Neural cell (in vitro differentiated cells): ENCODE data around the gene APPBP2. TPM values are rescaled to one million over a fixed set of nuclear protein-coding genes. Genes with fewer than 3 reads are reported as not detected.

Source experiments
- H2AFZ ChIP-seq: fragments of 200-600, 300-800 bp; sonication (generic), shearing (Covaris generic); 2 replicates; pipeline ENCODE4 v1.6.0; 2014; ENCODE audit warnings: low read depth, mild to moderate bottlenecking, antibody characterized with exemption, low read length, moderate library complexity
- H3F3A ChIP-seq: fragments of 200-600 bp; shearing (Covaris generic); 2 replicates; pipeline ENCODE4 v1.6.1; 2016; ENCODE audit warnings: mild to moderate bottlenecking, moderate library complexity, mixed read lengths, antibody characterized with exemption, low read length; ENCODE audit not compliant: insufficient read depth, poor library complexity, severe bottlenecking
- H3K27ac ChIP-seq: fragments of 200-600, 300-800 bp; sonication (generic), shearing (Covaris generic); 2 replicates; pipeline ENCODE4 v1.5.1; 2014; ENCODE audit warnings: mild to moderate bottlenecking, low read length, moderate library complexity
- H3K27me3 ChIP-seq: fragments of 300-800, 200-600 bp; sonication (generic), shearing (Covaris generic); 2 replicates; pipeline ENCODE4 v1.6.0; 2014; ENCODE audit warnings: mild to moderate bottlenecking, low read depth, low read length, moderate library complexity; ENCODE audit not compliant: insufficient read depth
- H3K36me3 ChIP-seq: fragments of 300-800, 200-600 bp; sonication (generic), shearing (Covaris generic); 2 replicates; pipeline ENCODE4 v1.5.1; 2014; ENCODE audit warnings: mild to moderate bottlenecking, antibody characterized with exemption, low read length, moderate library complexity; ENCODE audit not compliant: insufficient read depth
- H3K4me2 ChIP-seq: fragments of 300-800, 200-600 bp; sonication (generic), shearing (Covaris generic); 2 replicates; pipeline ENCODE4 v1.6.0; 2014; ENCODE audit warnings: mild to moderate bottlenecking, low read length
- H3K4me3 ChIP-seq: fragments of 300-800, 200-600 bp; sonication (generic), shearing (Covaris generic); 2 replicates; pipeline ENCODE4 v1.5.1; 2014; ENCODE audit warnings: mild to moderate bottlenecking, low read length, moderate library complexity
- H3K79me2 ChIP-seq: fragments of 200-600 bp; shearing (Covaris generic); replicated peaks from 2 replicates; pipeline ENCODE4 v1.6.0; 2014; ENCODE audit warnings: mild to moderate bottlenecking, low read length, moderate library complexity; ENCODE audit not compliant: insufficient read depth
- H3K9ac ChIP-seq: fragments of 300-800, 200-600 bp; sonication (generic), shearing (Covaris generic); 2 replicates; pipeline ENCODE4 v1.6.1; 2016; ENCODE audit warnings: mild to moderate bottlenecking, low read length, mixed read lengths
- H3K9me2 ChIP-seq: fragments of 200-600 bp; shearing (Covaris generic); 2 replicates; pipeline ENCODE4 v1.6.1; 2016; ENCODE audit warnings: mild to moderate bottlenecking, low read length, mixed read lengths; ENCODE audit not compliant: insufficient read depth
- H3K9me3 ChIP-seq: fragments of 200-600, 300-800 bp; sonication (generic), shearing (Covaris generic); 2 replicates; pipeline ENCODE4 v1.6.1; 2016; ENCODE audit warnings: mild to moderate bottlenecking, mixed run types, low read length, moderate library complexity, mixed read lengths
- H4K20me1 ChIP-seq: fragments of 200-600 bp; shearing (Covaris generic); 2 replicates; pipeline ENCODE4 v1.6.1; 2016; ENCODE audit warnings: mild to moderate bottlenecking, mixed run types; ENCODE audit not compliant: insufficient read depth
- EP300 ChIP-seq: fragments of 450-650 bp; conservative IDR thresholded peaks from 2 replicates; pipeline ENCODE4 v1.6.1; 2014; ENCODE audit warnings: antibody characterized with exemption, mild to moderate bottlenecking, moderate library complexity; ENCODE audit not compliant: poor library complexity, severe bottlenecking
- EZH2 ChIP-seq: fragments of 200-600, 300-800 bp; shearing (Covaris generic), sonication (generic); IDR thresholded peaks from 2 replicates; pipeline ENCODE4 v1.6.1; 2014; ENCODE audit warnings: antibody characterized with exemption, low read length, borderline replicate concordance, mild to moderate bottlenecking; ENCODE audit not compliant: insufficient read depth, poor library complexity, severe bottlenecking
- MXI1 ChIP-seq: fragments of 450-650 bp; conservative IDR thresholded peaks from 2 replicates; pipeline ENCODE4 v1.6.1; 2014; ENCODE audit warnings: antibody characterized with exemption, mild to moderate bottlenecking; ENCODE audit not compliant: poor library complexity, severe bottlenecking
- POLR2AphosphoS5 ChIP-seq: IDR thresholded peaks from 2 replicates; pipeline ENCODE4 v1.6.1; 2012
- RAD21 ChIP-seq: fragments of 450-650 bp; conservative IDR thresholded peaks from 2 replicates; pipeline ENCODE4 v1.6.1; 2014; ENCODE audit warnings: antibody characterized with exemption, mild to moderate bottlenecking, moderate library complexity
- SMC3 ChIP-seq: fragments of 450-650 bp; conservative IDR thresholded peaks from 2 replicates; pipeline ENCODE4 v1.6.1; 2014; ENCODE audit warnings: antibody characterized with exemption, mild to moderate bottlenecking, moderate library complexity; ENCODE audit not compliant: poor library complexity
- TAF1 ChIP-seq: IDR thresholded peaks from 2 replicates; pipeline ENCODE4 v1.6.1; 2012; ENCODE audit warnings: low read depth
- polyA plus RNA-seq: library from polyadenylated mRNA; depleted of rRNA; stranded (reverse); fragments of >200 nt; gene quantifications from 2 replicates; pipeline ENCODE4 v1.2.3, GENCODE V29; 2014
- TF ChIP-seq, protein P1 (sequence below): fragments of 450-650 bp; IDR thresholded peaks from 2 replicates; pipeline ENCODE4 v1.5.1; 2014; ENCODE audit warnings: antibody characterized with exemption, mild to moderate bottlenecking, moderate library complexity; ENCODE audit not compliant: poor library complexity, severe bottlenecking
- TF ChIP-seq, protein P2 (sequence below): IDR thresholded peaks from 2 replicates; pipeline ENCODE4 v1.6.1; 2012; ENCODE audit warnings: borderline replicate concordance

Gene APPBP2
- polyA plus RNA-seq, 1 donor from 2014 or later, result 40.4 TPM

DNA sequence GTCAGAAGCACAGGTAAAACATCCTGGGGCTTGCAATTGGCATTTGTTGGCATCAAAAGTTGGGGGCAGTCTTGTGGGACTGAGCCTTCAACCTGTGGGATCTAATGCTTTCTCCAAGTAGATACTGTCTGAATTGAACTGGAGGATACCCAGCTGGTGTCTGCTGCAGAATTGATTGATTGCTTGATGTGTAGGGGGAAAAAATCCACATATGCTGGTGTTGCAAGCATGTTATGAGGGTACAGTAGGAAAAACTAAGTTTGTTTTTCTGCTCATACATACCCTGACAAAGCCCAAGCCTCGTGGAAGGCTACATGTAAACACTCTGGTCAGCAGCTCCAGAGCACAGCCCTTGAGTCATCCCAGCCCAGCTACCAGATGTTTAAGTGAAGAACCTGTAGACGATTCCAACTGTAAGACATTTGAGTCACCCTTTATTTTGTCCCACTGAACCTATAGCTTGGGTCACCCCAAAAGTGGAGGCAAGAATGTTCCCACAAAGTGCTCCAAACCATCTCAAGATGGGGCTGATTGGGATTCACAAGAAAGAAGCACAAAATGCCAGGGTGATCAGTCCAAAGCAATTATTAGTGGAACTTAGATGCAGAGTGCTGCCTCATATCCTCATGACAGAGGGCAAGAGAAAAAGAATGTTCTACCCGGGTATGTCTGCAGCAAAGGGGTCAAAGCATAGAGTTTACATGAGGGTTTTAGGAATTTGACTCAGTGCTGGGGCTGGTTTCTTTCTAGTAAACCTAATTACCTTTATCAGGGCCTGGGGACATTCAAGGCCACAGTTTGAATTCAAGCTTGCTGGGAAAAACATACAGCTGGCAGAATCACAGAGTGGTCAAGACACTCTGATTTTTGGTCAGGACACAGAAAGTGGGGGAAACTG is 9.6 kb upstream of the APPBP2 start:
- Histone ChIP-seq H3K9ac (no peak overlapping the region), H3F3A (no peaks in the 10 kb centered on the region), H3K27ac (no peak overlapping the region), H3K79me2 (no peaks in the 10 kb centered on the region), H3K36me3 (no peaks in the 10 kb centered on the region), H2AFZ (no peak overlapping the region), H3K9me3 (no peaks in the 10 kb centered on the region), H3K4me3 (no peak overlapping the region), H3K4me2 (no peak overlapping the region), H3K9me2 (no peaks in the 10 kb centered on the region), H4K20me1 (no peaks in the 10 kb centered on the region), H3K27me3 (no peaks in the 10 kb centered on the region)
- no peak for TF ChIP-seq POLR2AphosphoS5

DNA sequence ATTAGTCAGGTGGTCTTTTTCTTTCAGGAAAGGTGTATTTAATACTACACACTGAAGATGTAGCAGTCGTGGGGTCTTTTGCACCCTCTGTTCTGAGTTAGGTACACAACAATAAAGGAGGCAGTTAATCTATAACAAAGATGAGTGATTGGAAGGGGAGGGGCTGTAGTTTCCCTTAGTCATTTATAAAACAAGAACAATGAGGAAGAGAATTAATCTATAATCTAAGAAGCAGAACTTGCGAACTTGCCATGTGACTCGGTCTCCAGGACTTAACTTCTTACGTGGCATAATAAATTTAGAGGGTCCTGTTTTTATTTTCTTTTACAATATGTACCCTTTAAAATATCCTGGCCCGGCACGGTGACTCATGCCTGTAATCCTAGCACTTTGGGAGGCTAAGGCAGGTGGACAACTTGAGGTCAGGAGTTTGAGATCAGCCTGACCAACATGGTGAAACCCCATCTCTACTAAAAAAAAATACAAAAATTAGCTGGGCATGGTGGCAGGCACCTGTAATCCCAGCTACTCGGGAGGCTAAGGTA is 8.6 kb upstream of the APPBP2 start:
- no peak overlapping the region for H3K9ac ChIP-seq
- H3K9me3 ChIP-seq, result no peaks in the 10 kb centered on the region
- no peaks in the 10 kb centered on the region for H3K36me3 ChIP-seq
- H3K4me2 ChIP-seq, result no peak overlapping the region
- H4K20me1 ChIP-seq, result no peaks in the 10 kb centered on the region
- no peaks in the 10 kb centered on the region for H3K27me3 ChIP-seq
- H3K4me3 ChIP-seq, result no peak overlapping the region
- no peaks in the 10 kb centered on the region for H3K9me2 ChIP-seq
- TF ChIP-seq TAF1 (no peak), EZH2 (no peak), EP300 (no peak), SMC3 (no peak), MXI1 (no peak), RAD21 (no peak), POLR2AphosphoS5 (no peak)
- TF ChIP-seq, protein P1, sequence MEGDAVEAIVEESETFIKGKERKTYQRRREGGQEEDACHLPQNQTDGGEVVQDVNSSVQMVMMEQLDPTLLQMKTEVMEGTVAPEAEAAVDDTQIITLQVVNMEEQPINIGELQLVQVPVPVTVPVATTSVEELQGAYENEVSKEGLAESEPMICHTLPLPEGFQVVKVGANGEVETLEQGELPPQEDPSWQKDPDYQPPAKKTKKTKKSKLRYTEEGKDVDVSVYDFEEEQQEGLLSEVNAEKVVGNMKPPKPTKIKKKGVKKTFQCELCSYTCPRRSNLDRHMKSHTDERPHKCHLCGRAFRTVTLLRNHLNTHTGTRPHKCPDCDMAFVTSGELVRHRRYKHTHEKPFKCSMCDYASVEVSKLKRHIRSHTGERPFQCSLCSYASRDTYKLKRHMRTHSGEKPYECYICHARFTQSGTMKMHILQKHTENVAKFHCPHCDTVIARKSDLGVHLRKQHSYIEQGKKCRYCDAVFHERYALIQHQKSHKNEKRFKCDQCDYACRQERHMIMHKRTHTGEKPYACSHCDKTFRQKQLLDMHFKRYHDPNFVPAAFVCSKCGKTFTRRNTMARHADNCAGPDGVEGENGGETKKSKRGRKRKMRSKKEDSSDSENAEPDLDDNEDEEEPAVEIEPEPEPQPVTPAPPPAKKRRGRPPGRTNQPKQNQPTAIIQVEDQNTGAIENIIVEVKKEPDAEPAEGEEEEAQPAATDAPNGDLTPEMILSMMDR, result no peak
- TF ChIP-seq, protein P2, sequence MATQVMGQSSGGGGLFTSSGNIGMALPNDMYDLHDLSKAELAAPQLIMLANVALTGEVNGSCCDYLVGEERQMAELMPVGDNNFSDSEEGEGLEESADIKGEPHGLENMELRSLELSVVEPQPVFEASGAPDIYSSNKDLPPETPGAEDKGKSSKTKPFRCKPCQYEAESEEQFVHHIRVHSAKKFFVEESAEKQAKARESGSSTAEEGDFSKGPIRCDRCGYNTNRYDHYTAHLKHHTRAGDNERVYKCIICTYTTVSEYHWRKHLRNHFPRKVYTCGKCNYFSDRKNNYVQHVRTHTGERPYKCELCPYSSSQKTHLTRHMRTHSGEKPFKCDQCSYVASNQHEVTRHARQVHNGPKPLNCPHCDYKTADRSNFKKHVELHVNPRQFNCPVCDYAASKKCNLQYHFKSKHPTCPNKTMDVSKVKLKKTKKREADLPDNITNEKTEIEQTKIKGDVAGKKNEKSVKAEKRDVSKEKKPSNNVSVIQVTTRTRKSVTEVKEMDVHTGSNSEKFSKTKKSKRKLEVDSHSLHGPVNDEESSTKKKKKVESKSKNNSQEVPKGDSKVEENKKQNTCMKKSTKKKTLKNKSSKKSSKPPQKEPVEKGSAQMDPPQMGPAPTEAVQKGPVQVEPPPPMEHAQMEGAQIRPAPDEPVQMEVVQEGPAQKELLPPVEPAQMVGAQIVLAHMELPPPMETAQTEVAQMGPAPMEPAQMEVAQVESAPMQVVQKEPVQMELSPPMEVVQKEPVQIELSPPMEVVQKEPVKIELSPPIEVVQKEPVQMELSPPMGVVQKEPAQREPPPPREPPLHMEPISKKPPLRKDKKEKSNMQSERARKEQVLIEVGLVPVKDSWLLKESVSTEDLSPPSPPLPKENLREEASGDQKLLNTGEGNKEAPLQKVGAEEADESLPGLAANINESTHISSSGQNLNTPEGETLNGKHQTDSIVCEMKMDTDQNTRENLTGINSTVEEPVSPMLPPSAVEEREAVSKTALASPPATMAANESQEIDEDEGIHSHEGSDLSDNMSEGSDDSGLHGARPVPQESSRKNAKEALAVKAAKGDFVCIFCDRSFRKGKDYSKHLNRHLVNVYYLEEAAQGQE, result no peak
- no peaks in the 10 kb centered on the region for H3F3A ChIP-seq
- no peaks in the 10 kb centered on the region for H3K79me2 ChIP-seq
- no peak overlapping the region for H3K27ac ChIP-seq
- no peak overlapping the region for H2AFZ ChIP-seq
